ENCODE measurements around the gene DAPK1. TPM values are rescaled to one million over a fixed set of nuclear protein-coding genes. Genes with fewer than 3 reads are reported as not detected.
"Not testable (repeated sequence)": the region's sequence is repeated elsewhere in the genome, so short reads cannot be mapped to it uniquely, and the experiment has no call there.

Gene DAPK1
- total RNA-seq, 4 donors from 2014 or later = 8.8 to 18.3 (median 9.9) TPM

DNA sequence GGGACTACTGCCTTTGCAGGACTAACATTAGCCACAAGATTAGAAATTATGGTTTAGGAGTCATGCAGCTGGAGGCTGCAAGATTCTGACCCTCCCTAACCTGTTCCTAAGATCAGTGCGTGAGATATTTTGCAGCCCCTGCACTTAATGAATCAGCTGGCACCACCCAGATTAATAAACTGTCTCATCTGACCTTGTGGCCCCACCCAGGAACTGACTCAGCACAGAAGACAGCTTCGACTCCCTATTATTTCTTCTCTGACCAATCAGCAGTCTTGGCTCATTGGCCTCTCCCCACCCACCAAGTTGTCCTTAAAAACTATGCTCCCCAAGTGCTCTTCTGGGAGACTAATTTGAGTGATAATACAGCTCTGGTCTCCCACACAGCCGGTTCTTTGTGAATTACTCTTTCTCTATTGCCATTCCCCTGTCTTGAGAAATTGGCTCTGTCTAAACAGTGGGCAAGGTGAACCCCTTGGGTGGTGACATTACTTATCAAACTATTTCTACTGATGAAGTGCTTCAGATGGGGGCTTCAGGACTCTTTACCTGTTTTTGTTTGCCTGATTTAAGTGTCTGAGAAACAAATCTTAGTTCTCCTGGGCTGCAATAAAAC lies 245.3 kb downstream of the DAPK1 start:
- intact Hi-C loops (cut with DNase I; ENCODE audit: low total_unique reads) = no loop called here
- no peak for DNase-seq (ENCODE audit: low spot score in 2 of 2)
- no peak for TF ChIP-seq POLR2A (IDR thresholded peaks at IDR 0.05)
- TF ChIP-seq, protein P1, sequence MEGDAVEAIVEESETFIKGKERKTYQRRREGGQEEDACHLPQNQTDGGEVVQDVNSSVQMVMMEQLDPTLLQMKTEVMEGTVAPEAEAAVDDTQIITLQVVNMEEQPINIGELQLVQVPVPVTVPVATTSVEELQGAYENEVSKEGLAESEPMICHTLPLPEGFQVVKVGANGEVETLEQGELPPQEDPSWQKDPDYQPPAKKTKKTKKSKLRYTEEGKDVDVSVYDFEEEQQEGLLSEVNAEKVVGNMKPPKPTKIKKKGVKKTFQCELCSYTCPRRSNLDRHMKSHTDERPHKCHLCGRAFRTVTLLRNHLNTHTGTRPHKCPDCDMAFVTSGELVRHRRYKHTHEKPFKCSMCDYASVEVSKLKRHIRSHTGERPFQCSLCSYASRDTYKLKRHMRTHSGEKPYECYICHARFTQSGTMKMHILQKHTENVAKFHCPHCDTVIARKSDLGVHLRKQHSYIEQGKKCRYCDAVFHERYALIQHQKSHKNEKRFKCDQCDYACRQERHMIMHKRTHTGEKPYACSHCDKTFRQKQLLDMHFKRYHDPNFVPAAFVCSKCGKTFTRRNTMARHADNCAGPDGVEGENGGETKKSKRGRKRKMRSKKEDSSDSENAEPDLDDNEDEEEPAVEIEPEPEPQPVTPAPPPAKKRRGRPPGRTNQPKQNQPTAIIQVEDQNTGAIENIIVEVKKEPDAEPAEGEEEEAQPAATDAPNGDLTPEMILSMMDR (IDR thresholded peaks at IDR 0.05) = no peak
- no peak overlapping the region for H3K4me3 ChIP-seq (ENCODE audit: low read depth, poor library complexity, severe bottlenecking)
- 55 to 66% methylated on average over 3 of the region's 3 CpGs for WGBS, 2 donors

DNA sequence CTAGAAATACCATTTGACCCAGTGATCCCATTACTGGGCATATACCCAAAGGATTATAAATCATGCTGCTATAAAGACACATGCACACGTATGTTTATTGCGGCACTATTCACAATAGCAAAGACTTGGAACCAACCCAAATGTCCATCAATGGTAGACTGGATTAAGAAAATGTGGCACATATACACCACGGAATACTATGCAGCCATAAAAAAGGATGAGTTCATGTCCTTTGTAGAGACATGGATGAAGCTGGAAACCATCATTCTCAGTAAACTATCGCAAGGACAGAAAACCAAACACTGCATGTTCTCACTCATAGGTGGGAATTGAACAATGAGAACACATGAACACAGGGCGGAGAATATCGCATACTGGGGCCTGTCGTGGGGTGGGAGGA lies 246.6 kb downstream of the DAPK1 start:
- intact Hi-C loops (cut with DNase I; ENCODE audit: low total_unique reads); DNase-seq (ENCODE audit: low spot score in 2 of 2); H3K4me3 ChIP-seq (ENCODE audit: low read depth, poor library complexity, severe bottlenecking): not testable (repeated sequence)
- WGBS, 2 donors = 92% methylated on average over 7 of the region's 7 CpGs

DNA sequence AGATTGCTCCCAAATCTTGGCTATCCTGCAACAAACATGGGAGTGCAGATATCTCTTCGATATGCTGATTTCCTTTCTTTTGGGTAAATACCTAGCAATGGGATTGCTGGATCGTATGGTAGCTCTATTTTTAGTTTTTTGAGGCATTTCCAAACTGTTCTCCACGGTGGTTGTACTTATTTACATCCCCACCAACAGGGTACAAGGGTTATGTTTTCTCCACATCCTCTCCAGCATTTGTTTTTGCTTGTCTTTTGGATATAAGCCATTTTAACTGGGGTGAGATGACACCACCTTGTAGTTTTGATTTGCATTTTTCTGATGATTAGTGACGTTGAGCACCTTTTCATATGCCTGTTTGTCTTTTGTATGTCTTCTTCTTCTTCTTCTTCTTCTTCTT lies 248.5 kb downstream of the DAPK1 start:
- no peak for TF ChIP-seq POLR2A (IDR thresholded peaks at IDR 0.05)
- TF ChIP-seq, protein P1 (IDR thresholded peaks at IDR 0.05) = no peak
- intact Hi-C loops (cut with DNase I; ENCODE audit: low total_unique reads) = no loop called here
- 58 to 64% methylated on average over 4 of the region's 4 CpGs for WGBS, 2 donors
- no peak overlapping the region for H3K4me3 ChIP-seq (ENCODE audit: low read depth, poor library complexity, severe bottlenecking)
- DNase-seq (ENCODE audit: low spot score in 2 of 2) = no peak

DNA sequence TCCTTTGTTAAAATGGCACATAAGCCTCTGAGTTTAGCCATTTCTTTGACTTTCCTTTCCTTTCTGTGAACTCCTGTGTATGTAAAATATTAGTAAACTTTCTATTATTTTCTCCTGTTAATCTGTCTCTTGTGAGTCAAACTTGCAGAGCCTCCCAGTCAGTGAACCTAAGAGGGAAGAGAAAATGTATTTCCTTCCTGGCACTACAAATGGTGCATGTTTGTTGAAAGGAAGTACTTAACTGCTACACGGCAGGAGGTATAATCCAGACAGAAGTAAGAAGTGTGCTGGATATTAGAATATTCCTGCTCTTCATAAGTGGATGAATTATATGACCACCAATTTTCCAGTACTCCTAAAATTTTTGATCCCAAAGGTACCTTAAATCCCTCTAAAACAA lies 251.2 kb downstream of the DAPK1 start:
- WGBS, 2 donors = 35 to 37% methylated on average over 1 of the region's 1 CpG
- intact Hi-C loops (cut with DNase I; ENCODE audit: low total_unique reads) = no loop called here
- no peak for TF ChIP-seq POLR2A (IDR thresholded peaks at IDR 0.05)
- TF ChIP-seq, protein P1 (IDR thresholded peaks at IDR 0.05) = no peak
- DNase-seq (ENCODE audit: low spot score in 2 of 2) = no peak
- H3K4me3 ChIP-seq (ENCODE audit: low read depth, poor library complexity, severe bottlenecking) = no peak overlapping the region

DNA sequence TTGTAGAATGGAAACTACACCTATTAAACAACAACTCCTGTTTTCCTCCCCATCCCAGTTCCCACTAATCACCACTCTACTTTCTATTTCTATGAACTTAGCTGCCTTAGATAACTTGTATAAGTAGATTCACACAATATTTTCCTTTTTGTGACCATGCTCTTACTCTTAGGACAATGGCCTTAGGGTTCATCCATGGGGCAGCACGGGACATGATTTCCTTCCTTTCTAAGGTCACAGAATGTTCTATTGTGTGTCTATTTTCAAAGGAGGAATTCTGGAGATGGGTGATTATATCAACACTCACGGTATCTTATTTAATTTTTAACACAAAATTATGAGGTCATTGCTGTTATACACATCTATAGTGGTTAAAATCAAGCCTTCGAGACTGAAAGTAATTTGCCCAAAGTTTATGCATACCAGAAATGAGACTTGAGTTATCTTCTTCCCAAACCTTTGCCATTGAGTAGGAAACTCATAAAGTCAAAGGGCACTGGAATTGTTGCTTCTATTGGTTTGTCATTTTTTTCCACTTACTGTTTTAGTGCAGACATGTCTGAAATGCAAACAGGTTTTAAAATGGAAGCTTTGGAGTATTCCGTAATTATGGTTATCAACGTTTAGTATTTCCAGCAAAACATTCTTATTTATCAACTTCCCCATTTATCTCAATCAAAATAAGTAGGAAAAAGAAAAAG lies 251.8 kb downstream of the DAPK1 start:
- intact Hi-C loops (cut with DNase I; ENCODE audit: low total_unique reads) = no loop called here
- no peak for DNase-seq (ENCODE audit: low spot score in 2 of 2)
- WGBS, 2 donors = 62 to 69% methylated on average over 5 of the region's 5 CpGs
- TF ChIP-seq POLR2A (IDR thresholded peaks at IDR 0.05) = no peak
- TF ChIP-seq, protein P1 (IDR thresholded peaks at IDR 0.05) = no peak
- no peak overlapping the region for H3K4me3 ChIP-seq (ENCODE audit: low read depth, poor library complexity, severe bottlenecking)

DNA sequence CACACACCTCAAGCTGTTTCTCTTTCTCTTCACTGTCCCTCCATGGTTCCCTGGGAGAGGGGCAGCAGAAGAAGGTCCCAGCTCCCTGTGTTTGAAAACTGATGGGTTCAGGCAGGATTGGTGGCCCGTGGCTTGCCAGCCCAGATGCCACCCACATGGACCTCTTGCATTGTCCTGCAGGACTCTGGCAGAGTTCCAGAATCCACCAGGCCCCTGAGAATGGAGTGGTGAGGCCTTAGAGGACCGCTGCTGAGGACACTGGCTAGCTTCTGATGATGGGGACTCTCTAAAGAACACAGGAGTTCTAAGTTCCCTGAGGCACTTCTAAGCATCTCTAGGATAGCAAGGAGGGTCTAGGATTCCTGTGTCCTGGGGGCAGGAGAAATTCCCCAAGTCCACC lies 253.1 kb downstream of the DAPK1 start:
- TF ChIP-seq, protein P1 (IDR thresholded peaks at IDR 0.05) = no peak
- no peak for TF ChIP-seq POLR2A (IDR thresholded peaks at IDR 0.05)
- no peak for DNase-seq (ENCODE audit: low spot score in 2 of 2)
- H3K4me3 ChIP-seq (ENCODE audit: low read depth, poor library complexity, severe bottlenecking) = no peak overlapping the region
- 42 to 89% methylated on average over 1 to 2 of the region's 2 CpGs for WGBS, 2 donors
- intact Hi-C loops (cut with DNase I; ENCODE audit: low total_unique reads) = no loop called here
